ENCODE results near the gene MCM8. TPM values are rescaled to one million over a fixed set of nuclear protein-coding genes. Genes with fewer than 3 reads are reported as not detected.

Gene MCM8
- total and polyA plus RNA-seq, 12 donors, result 1.8 to 12.6 (median 5.0) TPM

- H3K9me3 ChIP-seq (replicated peaks in 1 of 3), result no peaks in the 10 kb centered on the region
- H3K4me3 ChIP-seq, result no peak overlapping the region
- no peaks in the 10 kb centered on the region for H3K27me3 ChIP-seq
- intact Hi-C loops (cut with DNase I), result no loop called here
- H3K4me1 ChIP-seq (replicated peaks in 1 of 2), result peaks cover 31 to 47% of the 10 kb centered on the region in 2 donors
- WGBS, 4 donors, result 10 to 22% (median 15%) methylated on average over 2 of the region's 2 CpGs
- no peak for TF ChIP-seq POLR2A (IDR thresholded peaks at IDR 0.05)
- TF ChIP-seq, protein P1, sequence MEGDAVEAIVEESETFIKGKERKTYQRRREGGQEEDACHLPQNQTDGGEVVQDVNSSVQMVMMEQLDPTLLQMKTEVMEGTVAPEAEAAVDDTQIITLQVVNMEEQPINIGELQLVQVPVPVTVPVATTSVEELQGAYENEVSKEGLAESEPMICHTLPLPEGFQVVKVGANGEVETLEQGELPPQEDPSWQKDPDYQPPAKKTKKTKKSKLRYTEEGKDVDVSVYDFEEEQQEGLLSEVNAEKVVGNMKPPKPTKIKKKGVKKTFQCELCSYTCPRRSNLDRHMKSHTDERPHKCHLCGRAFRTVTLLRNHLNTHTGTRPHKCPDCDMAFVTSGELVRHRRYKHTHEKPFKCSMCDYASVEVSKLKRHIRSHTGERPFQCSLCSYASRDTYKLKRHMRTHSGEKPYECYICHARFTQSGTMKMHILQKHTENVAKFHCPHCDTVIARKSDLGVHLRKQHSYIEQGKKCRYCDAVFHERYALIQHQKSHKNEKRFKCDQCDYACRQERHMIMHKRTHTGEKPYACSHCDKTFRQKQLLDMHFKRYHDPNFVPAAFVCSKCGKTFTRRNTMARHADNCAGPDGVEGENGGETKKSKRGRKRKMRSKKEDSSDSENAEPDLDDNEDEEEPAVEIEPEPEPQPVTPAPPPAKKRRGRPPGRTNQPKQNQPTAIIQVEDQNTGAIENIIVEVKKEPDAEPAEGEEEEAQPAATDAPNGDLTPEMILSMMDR (IDR thresholded peaks at IDR 0.05), result no peak
- DNase-seq, result peak in 1 of 7 donors; percentile 32
- peaks cover 0 to 49% of the 10 kb centered on the region in 2 donors for H3K36me3 ChIP-seq (replicated peaks in 1 of 2)
- H3K27ac ChIP-seq, result peak overlapping the region in 1 of 5 donors; percentile 11
Observed at GRCh38 chr20:6034134-6034969, 83.9 kb downstream of the MCM8 start.

- intact Hi-C loops (cut with DNase I), result no loop called here
- 95 to 98% (median 97%) methylated on average over 4 of the region's 4 CpGs for WGBS, 4 donors
- no peak for DNase-seq
- H3K9me3 ChIP-seq (replicated peaks in 1 of 3), result no peaks in the 10 kb centered on the region
- peaks cover 15 to 29% of the 10 kb centered on the region in 2 donors for H3K4me1 ChIP-seq (replicated peaks in 1 of 2)
- peaks cover 0 to 67% of the 10 kb centered on the region in 2 donors for H3K36me3 ChIP-seq (replicated peaks in 1 of 2)
- TF ChIP-seq POLR2A (IDR thresholded peaks at IDR 0.05), result no peak
- TF ChIP-seq, protein P1 (IDR thresholded peaks at IDR 0.05), result no peak
- no peaks in the 10 kb centered on the region for H3K27me3 ChIP-seq
- H3K4me3 ChIP-seq, result no peak overlapping the region
- no peak overlapping the region for H3K27ac ChIP-seq
Observed at GRCh38 chr20:6036213-6036612, 85.8 kb downstream of the MCM8 start.

DNA sequence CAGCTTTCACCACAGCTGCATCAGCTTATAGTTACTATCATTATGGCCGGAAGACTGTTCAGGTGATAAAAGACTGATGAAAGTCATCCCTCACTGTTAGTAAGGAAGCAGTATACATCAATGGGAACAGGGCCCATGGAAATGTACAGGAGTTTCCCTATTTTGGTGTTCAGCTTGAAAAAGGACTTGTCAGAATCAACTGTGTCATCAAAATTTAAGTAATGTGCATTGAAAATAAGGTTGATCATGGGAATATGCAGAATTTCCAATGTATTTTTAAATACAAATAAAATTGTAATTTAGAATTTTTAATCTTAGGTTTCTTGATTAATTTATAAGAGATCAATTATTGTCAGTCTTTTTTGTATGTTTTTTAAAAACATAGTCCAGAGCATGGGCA, 86.6 kb downstream of the MCM8 start:
- 88 to 98% (median 94%) methylated on average over 1 of the region's 1 CpG for WGBS, 4 donors
- no peak for DNase-seq
- Histone ChIP-seq H3K36me3 (replicated peaks in 1 of 2) (peaks cover 0 to 76% of the 10 kb centered on the region in 2 donors), H3K4me1 (replicated peaks in 1 of 2) (peaks cover 15 to 21% of the 10 kb centered on the region in 2 donors), H3K27ac (no peak overlapping the region), H3K27me3 (no peaks in the 10 kb centered on the region), H3K4me3 (no peak overlapping the region), H3K9me3 (replicated peaks in 1 of 3) (no peaks in the 10 kb centered on the region)
- intact Hi-C loops (cut with DNase I), result no loop called here
- no peak for TF ChIP-seq POLR2A (IDR thresholded peaks at IDR 0.05)
- TF ChIP-seq, protein P1 (IDR thresholded peaks at IDR 0.05), result no peak

DNA sequence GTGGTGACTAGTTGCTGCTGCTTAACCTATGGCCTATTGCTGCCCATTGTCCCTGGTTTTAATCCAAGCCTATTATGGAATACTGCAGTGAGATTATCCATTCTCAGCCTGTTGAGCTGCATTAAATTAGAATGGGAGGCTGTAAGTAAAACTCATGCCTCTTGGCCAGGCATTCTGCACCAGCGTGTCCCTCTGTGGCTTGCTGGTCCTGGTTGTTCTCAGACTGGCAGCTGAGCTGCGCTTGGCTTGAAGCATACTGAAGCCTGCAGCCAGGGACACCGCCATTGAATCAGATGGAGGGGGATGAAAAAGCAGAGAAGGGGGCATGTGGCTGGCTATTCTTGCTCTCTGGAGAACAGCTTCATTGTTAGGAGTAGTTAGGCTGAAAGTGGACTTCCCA, 87.8 kb downstream of the MCM8 start:
- Histone ChIP-seq H3K4me1 (replicated peaks in 1 of 2) (peaks cover 15 to 19% of the 10 kb centered on the region in 2 donors), H3K36me3 (replicated peaks in 1 of 2) (peaks cover 0 to 78% of the 10 kb centered on the region in 2 donors), H3K27me3 (no peaks in the 10 kb centered on the region), H3K9me3 (replicated peaks in 1 of 3) (no peaks in the 10 kb centered on the region), H3K27ac (no peak overlapping the region), H3K4me3 (no peak overlapping the region)
- TF ChIP-seq, protein P1 (IDR thresholded peaks at IDR 0.05), result no peak
- no peak for TF ChIP-seq POLR2A (IDR thresholded peaks at IDR 0.05)
- WGBS, 4 donors, result 86 to 95% (median 92%) methylated on average over 3 of the region's 3 CpGs
- no peak for DNase-seq
- intact Hi-C loops (cut with DNase I), result no loop called here
